Measurements from ENCODE around the gene DOK7.

DNA sequence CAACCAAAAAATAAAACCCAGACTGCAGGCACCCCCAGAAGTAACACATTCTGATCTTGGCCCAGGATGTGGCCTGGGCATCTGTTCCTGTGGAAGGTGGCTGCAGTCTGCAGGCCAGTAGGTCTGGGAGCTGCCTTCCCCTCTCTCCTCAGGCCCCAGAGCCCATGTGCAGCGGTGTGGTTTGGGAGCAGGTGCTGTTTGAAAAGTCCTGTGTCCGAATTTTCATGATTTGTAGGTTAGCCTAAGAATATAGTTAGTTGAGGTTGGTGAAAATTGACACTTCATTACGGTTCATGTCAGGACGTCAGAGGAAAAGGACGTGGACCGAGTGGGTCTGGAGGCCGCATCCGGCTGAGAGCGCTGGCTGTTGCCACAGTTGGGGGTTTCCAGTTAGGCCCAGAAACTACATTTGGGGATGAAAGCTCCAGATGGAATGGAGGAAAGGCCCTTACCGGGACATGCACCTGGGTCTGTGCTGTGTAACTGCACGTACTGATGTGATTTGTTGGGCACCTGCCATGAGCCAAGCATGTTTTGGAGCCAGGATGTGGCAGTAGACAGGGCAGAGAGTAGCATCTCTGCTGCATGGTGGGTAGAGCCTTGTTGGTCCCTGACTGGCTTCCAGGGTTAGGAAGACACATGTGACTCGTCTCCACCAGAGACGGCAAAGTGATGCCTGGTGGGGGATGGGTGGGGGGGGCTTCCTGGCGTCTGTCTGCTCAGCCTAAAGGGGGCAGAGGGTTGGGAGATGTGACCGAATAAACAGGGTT is 43.1 kb upstream of the DOK7 start:
- TF ChIP-seq, protein P1, sequence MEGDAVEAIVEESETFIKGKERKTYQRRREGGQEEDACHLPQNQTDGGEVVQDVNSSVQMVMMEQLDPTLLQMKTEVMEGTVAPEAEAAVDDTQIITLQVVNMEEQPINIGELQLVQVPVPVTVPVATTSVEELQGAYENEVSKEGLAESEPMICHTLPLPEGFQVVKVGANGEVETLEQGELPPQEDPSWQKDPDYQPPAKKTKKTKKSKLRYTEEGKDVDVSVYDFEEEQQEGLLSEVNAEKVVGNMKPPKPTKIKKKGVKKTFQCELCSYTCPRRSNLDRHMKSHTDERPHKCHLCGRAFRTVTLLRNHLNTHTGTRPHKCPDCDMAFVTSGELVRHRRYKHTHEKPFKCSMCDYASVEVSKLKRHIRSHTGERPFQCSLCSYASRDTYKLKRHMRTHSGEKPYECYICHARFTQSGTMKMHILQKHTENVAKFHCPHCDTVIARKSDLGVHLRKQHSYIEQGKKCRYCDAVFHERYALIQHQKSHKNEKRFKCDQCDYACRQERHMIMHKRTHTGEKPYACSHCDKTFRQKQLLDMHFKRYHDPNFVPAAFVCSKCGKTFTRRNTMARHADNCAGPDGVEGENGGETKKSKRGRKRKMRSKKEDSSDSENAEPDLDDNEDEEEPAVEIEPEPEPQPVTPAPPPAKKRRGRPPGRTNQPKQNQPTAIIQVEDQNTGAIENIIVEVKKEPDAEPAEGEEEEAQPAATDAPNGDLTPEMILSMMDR (conservative IDR thresholded peaks at IDR 0.05; ENCODE audit: low read depth, low read length), result no peak
- TF ChIP-seq EZH2 (IDR thresholded peaks at IDR 0.05; ENCODE audit: borderline replicate concordance, low read depth, low read length, poor library complexity, severe bottlenecking), result no peak

Data from A673 (cell line).